SK-N-SH treated with all-trans-retinoic acid at 6 μM for 48 hours (cell line): ENCODE data around the gene LONP1.
"Not testable (repeated sequence)": the region's sequence is repeated elsewhere in the genome, so short reads cannot be mapped to it uniquely, and the experiment has no call there.

Experiments
- ATAC-seq: fragments of 200-7000 bp; cut with Tn5 transposase; 3 replicates; pipeline ENCODE4 v1.9.1; 2020; ENCODE audit warnings: mild to moderate bottlenecking, moderate library complexity
- ARNTL ChIP-seq: fragments of 450-650 bp; formaldehyde crosslinking; IDR thresholded peaks from 2 replicates; pipeline ENCODE4 v1.5.0; 2020; ENCODE audit warnings: low read depth, mild to moderate bottlenecking, moderate library complexity, borderline replicate concordance
- BACH2 ChIP-seq: fragments of 250-450 bp; sonication (Bioruptor Pico); IDR thresholded peaks from 2 replicates; pipeline ENCODE4 v1.9.0; 2021; ENCODE audit warnings: mild to moderate bottlenecking, borderline replicate concordance
- CSDC2 ChIP-seq: fragments of 250-450 bp; sonication (Bioruptor Pico); IDR thresholded peaks from 2 replicates; pipeline ENCODE4 v1.5.0; 2020; ENCODE audit warnings: mild to moderate bottlenecking, moderate library complexity
- ESRRG ChIP-seq: fragments of 250-450 bp; sonication (Bioruptor Pico); IDR thresholded peaks from 2 replicates; pipeline ENCODE4 v1.6.1; 2021; ENCODE audit warnings: mild to moderate bottlenecking
- OSR1 ChIP-seq: fragments of 250-450 bp; sonication (Bioruptor Pico); IDR thresholded peaks from 2 replicates; pipeline ENCODE4 v1.8.0; 2022; ENCODE audit warnings: moderate library complexity, mild to moderate bottlenecking, inconsistent platforms
- PPARA ChIP-seq: fragments of 250-450 bp; sonication (Bioruptor Pico); IDR thresholded peaks from 2 replicates; pipeline ENCODE4 v1.5.0; 2020; ENCODE audit warnings: mild to moderate bottlenecking, borderline replicate concordance
- RARB ChIP-seq: fragments of 250-450 bp; sonication (Bioruptor Pico); IDR thresholded peaks from 2 replicates; pipeline ENCODE4 v1.8.0; 2021; ENCODE audit warnings: mild to moderate bottlenecking, moderate library complexity
- SNAI2 ChIP-seq: fragments of 250-450 bp; sonication (Bioruptor Pico); IDR thresholded peaks from 2 replicates; pipeline ENCODE4 v1.5.0; 2020; ENCODE audit warnings: mild to moderate bottlenecking, moderate library complexity
- TCF4 ChIP-seq: fragments of 250-450 bp; sonication (Bioruptor Pico); IDR thresholded peaks from 2 replicates; pipeline ENCODE4 v1.8.0; 2021; ENCODE audit warnings: mild to moderate bottlenecking, moderate library complexity, borderline replicate concordance
- TOX ChIP-seq: fragments of 250-450 bp; sonication (Bioruptor Pico); IDR thresholded peaks from 2 replicates; pipeline ENCODE4 v1.8.0; 2021; ENCODE audit warnings: mild to moderate bottlenecking, moderate library complexity, borderline replicate concordance
- ZFP3 ChIP-seq: fragments of 250-450 bp; sonication (Bioruptor Pico); IDR thresholded peaks from 2 replicates; pipeline ENCODE4 v1.5.0; 2020; ENCODE audit warnings: mild to moderate bottlenecking, moderate library complexity
- ZFP30 ChIP-seq: fragments of 450-650 bp; formaldehyde crosslinking; IDR thresholded peaks from 2 replicates; pipeline ENCODE4 v1.5.0; 2022; ENCODE audit warnings: mild to moderate bottlenecking, moderate library complexity
- ZNF565 ChIP-seq: fragments of 450-650 bp; formaldehyde crosslinking; conservative IDR thresholded peaks from 2 replicates; pipeline ENCODE4 v1.5.0; 2020; ENCODE audit warnings: low read depth, mild to moderate bottlenecking, moderate library complexity
- ZNF70 ChIP-seq: fragments of 450-650 bp; formaldehyde crosslinking; IDR thresholded peaks from 2 replicates; pipeline ENCODE4 v1.5.0; 2020; ENCODE audit warnings: mild to moderate bottlenecking, moderate library complexity
- ZNF8 ChIP-seq: fragments of 450-650 bp; formaldehyde crosslinking; IDR thresholded peaks from 2 replicates; pipeline ENCODE4 v1.5.0; 2020; ENCODE audit warnings: mild to moderate bottlenecking, moderate library complexity
- TF ChIP-seq, protein P1 (sequence below): fragments of 250-450 bp; sonication (Bioruptor Pico); IDR thresholded peaks from 2 replicates; pipeline ENCODE4 v1.8.0; 2020; ENCODE audit warnings: mild to moderate bottlenecking, moderate library complexity, borderline replicate concordance
- TF ChIP-seq, protein P2 (sequence below): fragments of 250-450 bp; sonication (Bioruptor Pico); IDR thresholded peaks from 2 replicates; pipeline ENCODE4 v1.5.1; 2020; ENCODE audit warnings: low read depth, mild to moderate bottlenecking, moderate library complexity
- TF ChIP-seq, protein P3 (sequence below): fragments of 250-450 bp; sonication (Bioruptor Pico); IDR thresholded peaks from 2 replicates; pipeline ENCODE4 v1.5.0; 2020; ENCODE audit warnings: mild to moderate bottlenecking, moderate library complexity
- TF ChIP-seq, protein P4 (sequence below): fragments of 250-450 bp; sonication (Bioruptor Pico); IDR thresholded peaks from 2 replicates; pipeline ENCODE4 v1.5.1; 2021; ENCODE audit warnings: mild to moderate bottlenecking, moderate library complexity
- TF ChIP-seq, protein P5 (sequence below): fragments of 250-450 bp; sonication (Bioruptor Pico); IDR thresholded peaks from 2 replicates; pipeline ENCODE4 v1.8.0; 2021; ENCODE audit warnings: low read depth, mild to moderate bottlenecking, moderate library complexity, borderline replicate concordance

LONP1 gene

DNA sequence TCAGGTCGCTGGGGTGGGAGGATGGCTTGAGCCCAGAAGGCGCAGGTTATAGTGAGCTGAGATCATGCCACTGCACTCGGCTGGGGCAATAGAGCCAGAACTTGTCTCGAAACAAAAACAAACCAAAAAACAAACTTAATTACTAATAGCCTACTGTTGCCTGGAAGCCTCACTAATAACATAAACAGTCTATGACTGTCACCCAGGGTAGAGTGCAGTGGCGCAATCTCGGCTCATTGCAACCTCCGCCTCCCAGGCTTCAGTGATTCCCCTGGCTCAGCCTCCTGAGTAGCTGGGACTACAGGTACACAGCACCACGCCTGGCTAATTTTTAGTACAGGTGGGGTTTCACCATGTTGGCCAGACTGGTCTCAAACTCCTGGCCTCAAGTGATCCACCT lies 18.5 kb upstream of the LONP1 start:
- no peak for ATAC-seq
- no peak for TF ChIP-seq ESRRG (CRISPR knock-in tag)
- TF ChIP-seq BACH2 (CRISPR knock-in tag), result no peak
- TF ChIP-seq ZFP30, result no peak
- TF ChIP-seq, protein P1, sequence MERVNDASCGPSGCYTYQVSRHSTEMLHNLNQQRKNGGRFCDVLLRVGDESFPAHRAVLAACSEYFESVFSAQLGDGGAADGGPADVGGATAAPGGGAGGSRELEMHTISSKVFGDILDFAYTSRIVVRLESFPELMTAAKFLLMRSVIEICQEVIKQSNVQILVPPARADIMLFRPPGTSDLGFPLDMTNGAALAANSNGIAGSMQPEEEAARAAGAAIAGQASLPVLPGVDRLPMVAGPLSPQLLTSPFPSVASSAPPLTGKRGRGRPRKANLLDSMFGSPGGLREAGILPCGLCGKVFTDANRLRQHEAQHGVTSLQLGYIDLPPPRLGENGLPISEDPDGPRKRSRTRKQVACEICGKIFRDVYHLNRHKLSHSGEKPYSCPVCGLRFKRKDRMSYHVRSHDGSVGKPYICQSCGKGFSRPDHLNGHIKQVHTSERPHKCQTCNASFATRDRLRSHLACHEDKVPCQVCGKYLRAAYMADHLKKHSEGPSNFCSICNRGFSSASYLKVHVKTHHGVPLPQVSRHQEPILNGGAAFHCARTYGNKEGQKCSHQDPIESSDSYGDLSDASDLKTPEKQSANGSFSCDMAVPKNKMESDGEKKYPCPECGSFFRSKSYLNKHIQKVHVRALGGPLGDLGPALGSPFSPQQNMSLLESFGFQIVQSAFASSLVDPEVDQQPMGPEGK (CRISPR knock-in tag), result no peak
- TF ChIP-seq ZNF565, result no peak
- TF ChIP-seq, protein P2, sequence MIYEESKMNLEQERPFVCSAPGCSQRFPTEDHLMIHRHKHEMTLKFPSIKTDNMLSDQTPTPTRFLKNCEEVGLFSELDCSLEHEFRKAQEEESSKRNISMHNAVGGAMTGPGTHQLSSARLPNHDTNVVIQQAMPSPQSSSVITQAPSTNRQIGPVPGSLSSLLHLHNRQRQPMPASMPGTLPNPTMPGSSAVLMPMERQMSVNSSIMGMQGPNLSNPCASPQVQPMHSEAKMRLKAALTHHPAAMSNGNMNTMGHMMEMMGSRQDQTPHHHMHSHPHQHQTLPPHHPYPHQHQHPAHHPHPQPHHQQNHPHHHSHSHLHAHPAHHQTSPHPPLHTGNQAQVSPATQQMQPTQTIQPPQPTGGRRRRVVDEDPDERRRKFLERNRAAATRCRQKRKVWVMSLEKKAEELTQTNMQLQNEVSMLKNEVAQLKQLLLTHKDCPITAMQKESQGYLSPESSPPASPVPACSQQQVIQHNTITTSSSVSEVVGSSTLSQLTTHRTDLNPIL, result no peak
- TF ChIP-seq PPARA, result no peak
- no peak for TF ChIP-seq OSR1
- TF ChIP-seq, protein P3, sequence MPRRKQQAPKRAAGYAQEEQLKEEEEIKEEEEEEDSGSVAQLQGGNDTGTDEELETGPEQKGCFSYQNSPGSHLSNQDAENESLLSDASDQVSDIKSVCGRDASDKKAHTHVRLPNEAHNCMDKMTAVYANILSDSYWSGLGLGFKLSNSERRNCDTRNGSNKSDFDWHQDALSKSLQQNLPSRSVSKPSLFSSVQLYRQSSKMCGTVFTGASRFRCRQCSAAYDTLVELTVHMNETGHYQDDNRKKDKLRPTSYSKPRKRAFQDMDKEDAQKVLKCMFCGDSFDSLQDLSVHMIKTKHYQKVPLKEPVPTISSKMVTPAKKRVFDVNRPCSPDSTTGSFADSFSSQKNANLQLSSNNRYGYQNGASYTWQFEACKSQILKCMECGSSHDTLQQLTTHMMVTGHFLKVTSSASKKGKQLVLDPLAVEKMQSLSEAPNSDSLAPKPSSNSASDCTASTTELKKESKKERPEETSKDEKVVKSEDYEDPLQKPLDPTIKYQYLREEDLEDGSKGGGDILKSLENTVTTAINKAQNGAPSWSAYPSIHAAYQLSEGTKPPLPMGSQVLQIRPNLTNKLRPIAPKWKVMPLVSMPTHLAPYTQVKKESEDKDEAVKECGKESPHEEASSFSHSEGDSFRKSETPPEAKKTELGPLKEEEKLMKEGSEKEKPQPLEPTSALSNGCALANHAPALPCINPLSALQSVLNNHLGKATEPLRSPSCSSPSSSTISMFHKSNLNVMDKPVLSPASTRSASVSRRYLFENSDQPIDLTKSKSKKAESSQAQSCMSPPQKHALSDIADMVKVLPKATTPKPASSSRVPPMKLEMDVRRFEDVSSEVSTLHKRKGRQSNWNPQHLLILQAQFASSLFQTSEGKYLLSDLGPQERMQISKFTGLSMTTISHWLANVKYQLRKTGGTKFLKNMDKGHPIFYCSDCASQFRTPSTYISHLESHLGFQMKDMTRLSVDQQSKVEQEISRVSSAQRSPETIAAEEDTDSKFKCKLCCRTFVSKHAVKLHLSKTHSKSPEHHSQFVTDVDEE (CRISPR knock-in tag), result no peak
- TF ChIP-seq TCF4 (CRISPR knock-in tag), result no peak

DNA sequence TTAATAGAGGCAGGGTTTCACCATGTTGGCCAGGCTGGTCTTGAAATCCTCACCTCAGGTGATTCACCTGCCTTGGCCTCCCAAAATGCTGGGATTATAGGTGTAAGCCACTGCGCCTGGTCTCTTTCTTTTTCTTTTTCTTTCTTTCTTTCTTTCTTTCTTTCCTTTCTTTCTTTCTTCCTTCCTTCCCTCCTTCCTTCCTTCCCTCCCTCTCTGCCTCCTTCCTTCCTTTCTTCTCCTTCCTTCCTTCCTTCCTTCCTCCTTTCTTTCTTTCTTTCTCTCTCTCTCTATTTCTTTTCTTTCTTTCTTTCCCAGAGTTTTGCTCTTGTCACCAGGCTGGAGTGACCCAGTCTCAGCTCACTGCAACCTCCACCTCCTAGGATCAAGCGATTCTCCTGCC lies 13.2 kb upstream of the LONP1 start:
- ATAC-seq, result not testable (repeated sequence)

DNA sequence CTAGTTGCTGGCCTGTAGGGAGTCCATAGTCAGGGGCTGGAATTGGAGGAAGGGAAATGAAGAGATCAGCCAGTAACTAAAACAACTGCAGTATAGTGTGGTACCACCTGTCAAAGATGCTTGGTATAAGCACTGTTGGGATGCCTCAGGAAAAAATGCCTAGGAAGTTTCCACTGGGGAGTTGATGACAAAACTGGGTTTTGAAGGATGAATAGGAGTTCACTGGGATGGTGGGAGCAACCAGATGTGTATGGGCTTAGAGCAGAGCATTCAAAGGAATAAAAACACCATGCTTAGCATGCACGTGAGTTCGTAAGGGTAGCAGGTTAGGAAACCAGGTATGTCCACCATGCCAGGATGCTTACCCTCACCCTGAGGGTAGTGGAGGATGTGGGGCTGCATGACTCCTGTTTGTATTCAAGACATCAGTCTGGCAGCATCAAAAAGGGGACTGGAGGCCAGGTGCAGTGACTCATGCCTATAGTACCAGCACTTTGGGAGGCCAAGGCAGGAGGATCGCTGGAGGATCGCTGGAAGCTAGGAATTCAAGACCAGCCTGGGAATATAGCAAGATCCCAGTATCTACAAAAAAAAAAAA lies 7.6 kb upstream of the LONP1 start:
- no peak for ATAC-seq
- TF ChIP-seq PPARA (no peak), ZNF70 (CRISPR knock-in tag) (no peak), ZFP3 (peak; percentile 97)

DNA sequence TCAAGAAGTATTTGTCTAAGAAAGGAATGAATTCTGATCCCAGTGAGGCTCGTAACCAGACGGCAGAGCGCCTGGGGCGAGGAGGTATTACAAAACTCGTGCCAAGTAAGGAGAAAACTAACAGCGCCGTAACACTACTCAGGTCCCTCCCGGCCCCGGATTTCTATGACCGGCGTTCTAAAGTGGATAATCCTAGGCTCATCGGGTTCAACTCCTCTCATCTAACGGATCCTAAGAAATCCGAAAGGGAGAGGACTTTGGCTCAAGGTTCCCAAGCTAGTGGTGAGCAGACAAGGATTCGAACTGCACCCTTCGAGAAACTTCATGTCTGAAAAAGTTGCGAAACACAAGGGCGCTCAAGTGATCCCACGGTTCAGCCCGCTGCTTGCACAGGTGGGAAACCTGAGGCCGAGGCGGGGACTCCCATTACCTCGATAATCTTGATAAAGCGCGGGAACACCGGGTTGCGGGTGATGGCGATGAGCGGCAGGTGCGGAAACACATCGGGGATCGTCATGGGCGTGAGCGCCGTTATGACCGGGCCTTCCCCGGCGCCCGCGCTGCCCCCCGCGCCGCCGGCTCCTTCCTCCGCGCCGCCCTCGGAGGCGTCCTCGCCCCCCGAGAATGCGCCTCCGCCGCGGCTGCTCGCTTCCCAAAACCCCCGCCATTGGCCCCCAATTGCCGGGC lies 529 bp downstream of the LONP1 start:
- TF ChIP-seq CSDC2 (CRISPR knock-in tag) (no peak), ZNF70 (CRISPR knock-in tag) (no peak), SNAI2 (CRISPR knock-in tag) (no peak), BACH2 (CRISPR knock-in tag) (no peak), ZNF565 (no peak), TCF4 (CRISPR knock-in tag) (no peak), ZFP3 (0 out of 2 replicates have a peak, but pooled peaks have one; percentile 31), ZFP30 (no peak)
- TF ChIP-seq, protein P4, sequence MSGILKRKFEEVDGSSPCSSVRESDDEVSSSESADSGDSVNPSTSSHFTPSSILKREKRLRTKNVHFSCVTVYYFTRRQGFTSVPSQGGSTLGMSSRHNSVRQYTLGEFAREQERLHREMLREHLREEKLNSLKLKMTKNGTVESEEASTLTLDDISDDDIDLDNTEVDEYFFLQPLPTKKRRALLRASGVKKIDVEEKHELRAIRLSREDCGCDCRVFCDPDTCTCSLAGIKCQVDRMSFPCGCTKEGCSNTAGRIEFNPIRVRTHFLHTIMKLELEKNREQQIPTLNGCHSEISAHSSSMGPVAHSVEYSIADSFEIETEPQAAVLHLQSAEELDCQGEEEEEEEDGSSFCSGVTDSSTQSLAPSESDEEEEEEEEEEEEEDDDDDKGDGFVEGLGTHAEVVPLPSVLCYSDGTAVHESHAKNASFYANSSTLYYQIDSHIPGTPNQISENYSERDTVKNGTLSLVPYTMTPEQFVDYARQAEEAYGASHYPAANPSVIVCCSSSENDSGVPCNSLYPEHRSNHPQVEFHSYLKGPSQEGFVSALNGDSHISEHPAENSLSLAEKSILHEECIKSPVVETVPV, result no peak
- ATAC-seq, result no peak

DNA sequence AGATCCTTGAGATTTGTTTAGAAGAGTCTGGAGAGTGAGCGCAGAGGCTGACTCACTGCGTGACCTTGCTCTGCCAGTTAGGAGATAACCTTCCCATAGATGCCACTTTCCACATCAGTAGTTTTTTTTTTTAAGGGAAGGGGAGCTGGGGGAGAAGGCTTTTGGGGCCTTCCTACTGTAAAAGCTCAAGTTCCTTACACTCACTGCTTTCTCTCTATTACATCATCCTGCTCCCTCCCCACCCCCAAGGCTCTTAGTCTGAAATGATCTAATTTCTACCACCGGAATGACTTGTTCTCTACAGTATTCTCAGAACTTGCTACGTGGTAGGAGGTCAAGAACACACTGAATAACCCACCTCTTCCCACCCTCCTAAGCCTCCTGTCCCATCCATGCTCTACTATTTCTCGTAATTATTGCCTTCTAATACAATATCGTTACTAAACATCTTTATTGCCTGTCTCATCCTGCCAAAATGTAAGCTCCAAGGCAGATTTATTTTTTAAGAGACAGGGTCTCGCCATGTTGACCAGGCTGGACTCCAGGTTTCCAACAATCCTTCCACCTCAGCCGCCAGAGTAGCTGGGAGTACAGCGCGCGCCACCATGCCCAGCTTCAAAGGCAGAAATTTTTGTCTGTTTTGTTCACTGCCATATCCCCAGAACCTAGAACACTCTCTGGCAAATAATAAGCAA lies 1.2 kb downstream of the LONP1 start:
- ATAC-seq, result no peak
- TF ChIP-seq OSR1 (no peak), TOX (CRISPR knock-in tag) (no peak), ARNTL (no peak), ZNF565 (no peak), TCF4 (CRISPR knock-in tag) (no peak), RARB (no peak), ZNF8 (no peak), ZNF70 (CRISPR knock-in tag) (no peak)
- TF ChIP-seq, protein P5, sequence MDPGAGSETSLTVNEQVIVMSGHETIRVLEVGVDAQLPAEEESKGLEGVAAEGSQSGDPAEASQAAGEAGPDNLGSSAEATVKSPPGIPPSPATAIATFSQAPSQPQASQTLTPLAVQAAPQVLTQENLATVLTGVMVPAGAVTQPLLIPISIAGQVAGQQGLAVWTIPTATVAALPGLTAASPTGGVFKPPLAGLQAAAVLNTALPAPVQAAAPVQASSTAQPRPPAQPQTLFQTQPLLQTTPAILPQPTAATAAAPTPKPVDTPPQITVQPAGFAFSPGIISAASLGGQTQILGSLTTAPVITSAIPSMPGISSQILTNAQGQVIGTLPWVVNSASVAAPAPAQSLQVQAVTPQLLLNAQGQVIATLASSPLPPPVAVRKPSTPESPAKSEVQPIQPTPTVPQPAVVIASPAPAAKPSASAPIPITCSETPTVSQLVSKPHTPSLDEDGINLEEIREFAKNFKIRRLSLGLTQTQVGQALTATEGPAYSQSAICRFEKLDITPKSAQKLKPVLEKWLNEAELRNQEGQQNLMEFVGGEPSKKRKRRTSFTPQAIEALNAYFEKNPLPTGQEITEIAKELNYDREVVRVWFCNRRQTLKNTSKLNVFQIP (CRISPR knock-in tag), result no peak
- TF ChIP-seq, protein P1 (CRISPR knock-in tag), result no peak
- TF ChIP-seq, protein P4, result no peak
